HTR-8/SVneo (cell line): ENCODE measurements around the gene RNF149.
"Not testable (repeated sequence)": the region's sequence is repeated elsewhere in the genome, so short reads cannot be mapped to it uniquely, and the experiment has no call there.

Experiments
- DNase-seq: peaks from one replicate; pipeline ENCODE4 v3.0.0; 2011; ENCODE audit warnings: low spot score, mixed read lengths; ENCODE audit not compliant: insufficient read length
- FAIRE-seq: peaks from 2 replicates; lab custom pipeline; 2011; peaks lifted over from hg19 to GRCh38; lab: Jason Lieb, UNC

RNF149 gene

GRCh38 chr2:101238930-101239759, 69.4 kb downstream of the RNF149 start:
- DNase-seq (no peak), FAIRE-seq (no peak)

GRCh38 chr2:101237944-101238343, 70.6 kb downstream of the RNF149 start:
- FAIRE-seq, DNase-seq: not testable (repeated sequence)

DNA sequence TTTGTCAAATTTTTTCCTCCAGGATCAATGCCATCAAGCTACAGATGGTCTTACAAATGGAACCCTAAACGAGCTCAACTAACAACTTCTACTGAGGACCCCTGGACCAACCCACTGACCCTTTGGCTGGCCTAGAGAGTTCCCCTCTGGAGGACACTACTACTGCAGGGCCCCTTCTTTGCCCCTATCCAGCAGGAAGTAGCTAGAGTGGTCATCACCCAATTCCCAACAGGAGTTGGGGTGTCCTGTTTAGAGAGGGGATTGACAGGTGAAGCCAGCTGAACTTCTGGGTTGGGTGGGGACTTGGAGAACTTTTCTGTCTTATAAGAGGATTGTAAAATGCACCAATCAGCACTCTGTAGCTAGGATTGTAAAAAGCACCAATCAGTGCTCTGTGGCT, 72.5 kb downstream of the RNF149 start:
- not testable (repeated sequence) for DNase-seq, FAIRE-seq

- DNase-seq (no peak), FAIRE-seq (no peak)
These were observed 74.1 kb downstream of the RNF149 start for GRCh38 chr2:101234169-101234938.

DNA sequence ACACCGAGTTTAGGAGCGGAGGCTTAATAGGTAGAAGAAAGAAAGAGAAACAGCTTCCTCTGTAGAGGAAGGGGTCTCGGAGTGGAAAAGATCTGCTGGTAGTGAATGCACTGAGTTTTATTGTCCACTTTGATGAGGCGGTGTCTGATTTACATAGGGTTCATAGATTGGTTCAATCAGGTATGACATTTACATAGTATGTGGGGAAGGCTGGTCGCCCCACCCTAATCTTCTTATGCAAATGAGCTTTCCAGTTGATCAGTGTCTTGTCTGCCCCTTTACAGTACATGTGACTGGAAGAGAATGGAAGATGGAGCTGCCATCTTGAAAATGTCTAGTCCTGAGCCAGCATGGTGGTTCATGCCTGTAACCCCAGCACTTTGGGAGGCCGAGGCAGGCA, 75.7 kb downstream of the RNF149 start:
- DNase-seq (no peak), FAIRE-seq (no peak)

GRCh38 chr2:101231937-101232730, 76.4 kb downstream of the RNF149 start:
- no peak for DNase-seq
- FAIRE-seq: no peak

DNA sequence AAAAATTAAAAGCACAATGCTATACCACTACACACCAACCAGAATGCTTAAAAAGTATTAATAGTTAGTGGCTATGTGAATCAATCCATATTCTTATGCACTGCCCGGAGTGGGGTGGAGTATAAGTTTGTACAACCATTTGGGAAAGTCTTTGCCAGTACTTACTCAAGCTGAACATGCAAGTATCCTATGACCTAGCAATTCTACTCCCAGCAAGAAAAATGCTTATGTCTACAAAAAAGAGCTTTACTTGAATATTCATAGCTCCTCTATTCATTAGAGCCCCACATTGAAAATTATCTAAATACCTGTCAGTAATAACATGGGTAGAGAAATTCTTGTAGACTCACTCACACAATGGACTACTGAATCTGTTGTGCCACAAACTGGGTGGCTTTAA, 77.3 kb downstream of the RNF149 start:
- no peak for DNase-seq
- FAIRE-seq: no peak

GRCh38 chr2:101230541-101231001, 77.9 kb downstream of the RNF149 start:
- DNase-seq (no peak), FAIRE-seq (no peak)
